CD4-positive, alpha-beta T cell (primary cell): ENCODE results near the gene TTC39B. TPM values are rescaled to one million over a fixed set of nuclear protein-coding genes. Genes with fewer than 3 reads are reported as not detected.

Experiments
- ATAC-seq: fragments of 200-7000 bp; cut with Tn5 transposase; one replicate; pipeline ENCODE4 v1.10.0; 2022; ENCODE audit warnings: mild to moderate bottlenecking; ENCODE audit not compliant: poor library complexity
- CTCF ChIA-PET: fragments of 350-600 bp; sonication (Branson Sonifier 250); formaldehyde crosslinking; loops from one replicate; lab custom pipeline; 2021; ENCODE audit warnings: antibody characterized with exemption, inconsistent platforms; lab: Charles Lee
- POLR2A ChIA-PET: fragments of 350-600 bp; sonication (Branson Sonifier 250); formaldehyde crosslinking; loops from one replicate; lab custom pipeline; 2021; ENCODE audit warnings: antibody characterized with exemption, inconsistent platforms; lab: Charles Lee
- DNase-seq, 14 experiments: peaks; one replicate each; pipeline ENCODE4 v3.0.0-alpha.2; 2013 to 2020; ENCODE audit warnings: mixed read lengths in 2 of 14
- H3K27ac ChIP-seq, 2 donors: one replicate each; pipeline versions ENCODE4 v1.5.1 to v1.7.0; 2013; ENCODE audit warnings: low read length in 2 of 2, low read depth in 1 of 2, mild to moderate bottlenecking in 1 of 2
- H3K27me3 ChIP-seq, 2 experiments: 1 replicate in 1 of 2; 2 replicates in 1 of 2; pipeline versions ENCODE4 v1.6.1 to v1.7.0; 2013; ENCODE audit warnings: low read length in 2 of 2, control low read depth in 1 of 2, mild to moderate bottlenecking in 1 of 2, moderate library complexity in 1 of 2; ENCODE audit not compliant: insufficient read depth in 2 of 2, control insufficient read depth in 1 of 2
- H3K36me3 ChIP-seq: one replicate; pipeline ENCODE4 v1.6.1; 2013; ENCODE audit warnings: low read length, control low read depth; ENCODE audit not compliant: insufficient read depth
- H3K4me1 ChIP-seq: one replicate; pipeline ENCODE4 v1.6.1; 2013; ENCODE audit warnings: low read length, control low read depth; ENCODE audit not compliant: insufficient read depth
- H3K4me3 ChIP-seq: one replicate; pipeline ENCODE4 v1.5.1; 2013; ENCODE audit warnings: mild to moderate bottlenecking, low read length, moderate library complexity
- H3K9me3 ChIP-seq, 2 experiments: 1 replicate in 1 of 2; 2 replicates in 1 of 2; pipeline versions ENCODE4 v1.6.1 to v1.7.0; 2013; ENCODE audit warnings: low read length in 2 of 2, mild to moderate bottlenecking in 2 of 2, control low read depth in 1 of 2, moderate library complexity in 1 of 2; ENCODE audit not compliant: control insufficient read depth in 1 of 2, insufficient read depth in 1 of 2
- H3K27ac Mint-ChIP-seq: one replicate; pipeline ENCODE4 v1.8.0; 2020; ENCODE audit warnings: mixed read lengths
- H3K27me3 Mint-ChIP-seq: one replicate; pipeline ENCODE4 v1.8.0; 2021; ENCODE audit warnings: mixed read lengths
- H3K36me3 Mint-ChIP-seq: one replicate; pipeline ENCODE4 v1.8.0; 2021; ENCODE audit warnings: low read depth, mixed read lengths
- H3K4me1 Mint-ChIP-seq: one replicate; pipeline ENCODE4 v1.8.0; 2021; ENCODE audit warnings: low read depth, mixed read lengths
- H3K4me3 Mint-ChIP-seq: one replicate; pipeline ENCODE4 v1.8.0; 2020; ENCODE audit warnings: mild to moderate bottlenecking, mixed read lengths
- H3K9me3 Mint-ChIP-seq: one replicate; pipeline ENCODE4 v1.8.0; 2020; ENCODE audit warnings: mixed read lengths
- intact Hi-C, 2 experiments: fragments of 100-400 bp; cut with DNase I in 1 of 2; cut with micrococcal nuclease in 1 of 2; formaldehyde crosslinking; loops; one replicate each; pipeline versions ENCODE4 v1.15.1 to v1.9.0; 2023 to 2025; cut with DNase I, micrococcal nuclease
- total RNA-seq, 174 experiments: library from RNA in 2 of 174; stranded (reverse) in 2 of 174; gene quantifications; one replicate each; pipeline ENCODE4 v1.2.3 and lab custom pipeline; 2021 to 2026
- TF ChIP-seq, protein P1 (sequence below): fragments of 200-600 bp; IDR thresholded peaks from one replicate; pipeline ENCODE4 v1.8.0; 2022; ENCODE audit warnings: antibody characterized with exemption, mild to moderate bottlenecking

TTC39B gene
- total RNA-seq, 2 experiments from 2014 or later = 37.6 to 43.6 TPM

DNA sequence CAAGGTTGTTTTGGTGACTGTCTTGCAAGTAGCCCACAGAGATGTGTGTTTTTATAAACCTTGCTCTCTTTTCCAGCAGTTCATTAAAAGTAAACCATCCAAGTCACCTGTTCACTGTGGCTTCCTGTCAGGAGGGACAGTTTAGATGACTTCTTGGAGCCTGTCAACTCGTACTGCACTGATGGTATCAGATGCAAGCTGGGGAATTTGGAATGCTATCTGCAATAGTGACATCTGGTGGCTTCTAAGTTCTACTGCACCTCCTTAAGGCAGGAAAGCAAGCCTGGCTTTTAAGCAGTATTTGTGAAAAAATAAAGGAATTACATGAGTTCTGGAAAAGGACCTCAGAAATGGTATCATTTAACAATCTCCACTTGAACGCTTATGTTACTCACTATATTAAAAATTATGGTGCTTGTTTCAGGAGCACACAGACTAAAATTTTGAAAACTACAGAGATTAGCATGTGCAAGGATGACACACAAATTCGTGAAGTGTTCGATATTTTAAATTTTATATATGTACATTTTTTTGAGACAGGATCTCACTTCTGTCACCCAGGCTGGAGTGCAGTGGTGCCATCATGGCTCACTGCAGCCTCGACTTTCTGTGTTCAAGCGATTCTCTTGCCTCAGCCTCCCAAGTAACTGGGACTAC, 164.0 kb downstream of the TTC39B start:
- ChIA-PET CTCF (no interaction called here), POLR2A (no interaction called here)
- Histone ChIP-seq H3K9me3 (no peaks in the 10 kb centered on the region), H3K4me1 (no peaks in the 10 kb centered on the region), H3K27ac (no peak overlapping the region), H3K36me3 (no peaks in the 10 kb centered on the region), H3K27me3 (no peaks in the 10 kb centered on the region), H3K4me3 (no peak overlapping the region)
- Mint-ChIP-seq H3K27me3 (no peaks in the 10 kb centered on the region), H3K9me3 (no peaks in the 10 kb centered on the region), H3K4me3 (no peak overlapping the region), H3K36me3 (no peaks in the 10 kb centered on the region), H3K4me1 (peaks cover 7% of the 10 kb centered on the region), H3K27ac (no peak overlapping the region)
- peak in 4 of 14 experiments; percentile 5 to 58 (median 44) for DNase-seq
- ATAC-seq = peak; percentile 86
- intact Hi-C loops = loop anchor here in 1 of 2 experiments (2.0 kb wide), 1 partner anchor 38 kb away; no protein-coding TSS in a partner anchor
- TF ChIP-seq, protein P1, sequence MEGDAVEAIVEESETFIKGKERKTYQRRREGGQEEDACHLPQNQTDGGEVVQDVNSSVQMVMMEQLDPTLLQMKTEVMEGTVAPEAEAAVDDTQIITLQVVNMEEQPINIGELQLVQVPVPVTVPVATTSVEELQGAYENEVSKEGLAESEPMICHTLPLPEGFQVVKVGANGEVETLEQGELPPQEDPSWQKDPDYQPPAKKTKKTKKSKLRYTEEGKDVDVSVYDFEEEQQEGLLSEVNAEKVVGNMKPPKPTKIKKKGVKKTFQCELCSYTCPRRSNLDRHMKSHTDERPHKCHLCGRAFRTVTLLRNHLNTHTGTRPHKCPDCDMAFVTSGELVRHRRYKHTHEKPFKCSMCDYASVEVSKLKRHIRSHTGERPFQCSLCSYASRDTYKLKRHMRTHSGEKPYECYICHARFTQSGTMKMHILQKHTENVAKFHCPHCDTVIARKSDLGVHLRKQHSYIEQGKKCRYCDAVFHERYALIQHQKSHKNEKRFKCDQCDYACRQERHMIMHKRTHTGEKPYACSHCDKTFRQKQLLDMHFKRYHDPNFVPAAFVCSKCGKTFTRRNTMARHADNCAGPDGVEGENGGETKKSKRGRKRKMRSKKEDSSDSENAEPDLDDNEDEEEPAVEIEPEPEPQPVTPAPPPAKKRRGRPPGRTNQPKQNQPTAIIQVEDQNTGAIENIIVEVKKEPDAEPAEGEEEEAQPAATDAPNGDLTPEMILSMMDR = peak; percentile 71

GRCh38 chr9:15140051-15140450, 167.0 kb downstream of the TTC39B start:
- H3K9me3 ChIP-seq = no peaks in the 10 kb centered on the region
- no peaks in the 10 kb centered on the region for H3K36me3 ChIP-seq
- no peaks in the 10 kb centered on the region for H3K27me3 ChIP-seq
- intact Hi-C loops = no loop called here
- TF ChIP-seq, protein P1 = no peak
- H3K4me1 ChIP-seq = peaks cover 4% of the 10 kb centered on the region
- H3K4me3 Mint-ChIP-seq = no peak overlapping the region
- H3K27me3 Mint-ChIP-seq = no peaks in the 10 kb centered on the region
- H3K9me3 Mint-ChIP-seq = no peaks in the 10 kb centered on the region
- H3K4me1 Mint-ChIP-seq = peaks cover 11% of the 10 kb centered on the region
- H3K4me3 ChIP-seq = no peak overlapping the region
- ATAC-seq (no peak), DNase-seq (no peak)
- ChIA-PET POLR2A (no interaction called here), CTCF (no interaction called here)
- no peaks in the 10 kb centered on the region for H3K36me3 Mint-ChIP-seq
- no peak overlapping the region for H3K27ac ChIP-seq
- H3K27ac Mint-ChIP-seq = no peak overlapping the region

GRCh38 chr9:15139469-15139868, 167.5 kb downstream of the TTC39B start:
- Mint-ChIP-seq H3K4me3 (no peak overlapping the region), H3K27me3 (no peaks in the 10 kb centered on the region), H3K27ac (no peak overlapping the region), H3K4me1 (peaks cover 13% of the 10 kb centered on the region), H3K9me3 (no peaks in the 10 kb centered on the region), H3K36me3 (no peaks in the 10 kb centered on the region)
- H3K36me3 ChIP-seq = no peaks in the 10 kb centered on the region
- POLR2A ChIA-PET = no interaction called here
- intact Hi-C loops = loop anchor here in 1 of 2 experiments (10.0 kb wide), 1 partner anchor 295 kb away; no protein-coding TSS in a partner anchor
- ATAC-seq = no peak
- no peaks in the 10 kb centered on the region for H3K27me3 ChIP-seq
- peaks cover 5% of the 10 kb centered on the region for H3K4me1 ChIP-seq
- CTCF ChIA-PET = interaction anchor here (0.7 kb wide), 1 partner anchor 451 kb away, joined by 3 read pairs; no protein-coding TSS in a partner anchor
- TF ChIP-seq, protein P1 = no peak
- H3K4me3 ChIP-seq = no peak overlapping the region
- H3K27ac ChIP-seq = no peak overlapping the region
- H3K9me3 ChIP-seq = no peaks in the 10 kb centered on the region
- no peak for DNase-seq
